ENCODE results near the gene ANKRD9.

The ANKRD9 gene

DNA sequence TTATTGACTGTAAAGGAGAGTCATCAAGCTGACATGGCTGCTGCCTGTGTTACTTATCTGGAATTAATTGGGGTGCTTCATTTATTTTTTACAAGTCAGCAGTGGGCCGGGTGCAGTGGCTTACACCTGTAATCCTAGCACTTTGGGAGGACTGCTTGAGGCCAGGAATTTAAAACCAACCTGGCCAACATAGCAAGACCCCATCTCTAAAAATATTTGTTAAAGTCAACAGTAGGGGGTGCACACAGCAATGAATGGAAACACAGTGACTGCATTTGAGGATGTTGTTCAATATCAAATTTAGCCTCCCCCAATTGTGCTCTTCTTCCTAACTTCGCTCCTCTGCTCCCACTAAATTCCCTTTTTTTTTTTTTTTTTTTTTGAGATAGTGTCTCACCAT lies 52.1 kb downstream of the ANKRD9 start:
- DNase-seq (ENCODE audit: low read depth): no peak
- TF ChIP-seq, protein P1, sequence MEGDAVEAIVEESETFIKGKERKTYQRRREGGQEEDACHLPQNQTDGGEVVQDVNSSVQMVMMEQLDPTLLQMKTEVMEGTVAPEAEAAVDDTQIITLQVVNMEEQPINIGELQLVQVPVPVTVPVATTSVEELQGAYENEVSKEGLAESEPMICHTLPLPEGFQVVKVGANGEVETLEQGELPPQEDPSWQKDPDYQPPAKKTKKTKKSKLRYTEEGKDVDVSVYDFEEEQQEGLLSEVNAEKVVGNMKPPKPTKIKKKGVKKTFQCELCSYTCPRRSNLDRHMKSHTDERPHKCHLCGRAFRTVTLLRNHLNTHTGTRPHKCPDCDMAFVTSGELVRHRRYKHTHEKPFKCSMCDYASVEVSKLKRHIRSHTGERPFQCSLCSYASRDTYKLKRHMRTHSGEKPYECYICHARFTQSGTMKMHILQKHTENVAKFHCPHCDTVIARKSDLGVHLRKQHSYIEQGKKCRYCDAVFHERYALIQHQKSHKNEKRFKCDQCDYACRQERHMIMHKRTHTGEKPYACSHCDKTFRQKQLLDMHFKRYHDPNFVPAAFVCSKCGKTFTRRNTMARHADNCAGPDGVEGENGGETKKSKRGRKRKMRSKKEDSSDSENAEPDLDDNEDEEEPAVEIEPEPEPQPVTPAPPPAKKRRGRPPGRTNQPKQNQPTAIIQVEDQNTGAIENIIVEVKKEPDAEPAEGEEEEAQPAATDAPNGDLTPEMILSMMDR (IDR thresholded peaks at IDR 0.05; ENCODE audit: low read length, missing control alignments): no peak
- no peak overlapping the region for H3K4me3 ChIP-seq (replicated peaks; ENCODE audit: low read depth, low read length)

DNA sequence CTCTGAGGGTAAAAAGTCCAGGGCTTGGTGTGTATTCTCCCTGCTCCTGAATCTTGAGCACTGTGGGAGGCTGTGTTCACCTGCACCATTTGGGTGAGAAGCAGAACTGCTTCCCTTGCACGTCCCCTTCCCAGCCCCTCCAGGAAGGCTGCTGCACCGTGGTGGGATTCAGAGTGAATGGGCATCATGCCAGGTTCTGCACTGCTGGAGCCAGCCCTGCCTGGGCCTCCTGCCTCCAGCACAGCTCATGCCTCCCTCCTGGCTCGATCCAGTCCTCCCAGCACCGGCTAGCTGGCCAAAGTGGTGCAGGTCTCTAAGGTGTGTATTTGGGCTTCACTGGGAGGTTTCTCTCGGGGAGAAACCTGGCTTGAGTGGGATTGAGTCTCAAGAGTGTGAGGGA lies 54.9 kb downstream of the ANKRD9 start:
- no peak overlapping the region for H3K4me3 ChIP-seq (replicated peaks; ENCODE audit: low read depth, low read length)
- TF ChIP-seq, protein P1 (IDR thresholded peaks at IDR 0.05; ENCODE audit: low read length, missing control alignments): no peak
- DNase-seq (ENCODE audit: low read depth): no peak

DNA sequence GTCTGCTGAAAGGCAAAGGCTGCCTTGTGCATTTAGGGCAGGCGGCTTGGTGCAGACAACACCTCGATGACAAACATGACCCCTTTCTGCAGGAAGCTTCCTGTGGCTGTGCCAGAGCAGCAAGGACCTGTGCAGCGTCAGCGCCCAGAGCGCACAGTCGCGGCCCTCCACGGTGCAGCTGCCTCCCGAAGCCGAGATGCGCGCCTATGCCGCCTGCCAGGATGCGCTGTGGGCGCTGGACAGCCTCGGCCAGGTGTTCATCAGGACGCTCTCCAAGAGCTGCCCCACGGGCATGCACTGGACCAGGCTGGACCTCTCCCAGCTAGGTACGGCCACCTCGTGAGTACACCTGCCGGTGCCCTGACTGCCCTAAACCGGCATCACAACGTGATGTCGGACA lies 57.3 kb downstream of the ANKRD9 start:
- H3K4me3 ChIP-seq (replicated peaks; ENCODE audit: low read depth, low read length): no peak overlapping the region
- TF ChIP-seq, protein P1 (IDR thresholded peaks at IDR 0.05; ENCODE audit: low read length, missing control alignments): no peak
- no peak for DNase-seq (ENCODE audit: low read depth)
